Measurements from ENCODE around the gene TSC22D1. TPM values are rescaled to one million over a fixed set of nuclear protein-coding genes. Genes with fewer than 3 reads are reported as not detected.
A peak's percentile ranks its signal among the peaks of the same experiment; 100 is the strongest.

TSC22D1 gene
- total and polyA plus RNA-seq, 2 donors: 191 to 263 TPM

GRCh38 chr13:44425041-44425814 is 150.9 kb downstream of the TSC22D1 start:
- Histone ChIP-seq H3K4me1 (ENCODE audit: control insufficient read depth in 2 of 2, insufficient read depth in 2 of 2, low read length in 2 of 2) (peaks cover 6 to 25% of the 10 kb centered on the region in 2 donors), H3K27ac (ENCODE audit: low read depth in 1 of 2, low read length in 1 of 2) (no peak overlapping the region), H3K27me3 (ENCODE audit: control insufficient read depth in 2 of 2, insufficient read depth in 1 of 2, low read length in 1 of 2) (no peaks in the 10 kb centered on the region), H3K36me3 (ENCODE audit: control insufficient read depth in 2 of 2, insufficient read depth in 2 of 2, low read length in 1 of 2) (no peaks in the 10 kb centered on the region), H3K9me3 (ENCODE audit: control insufficient read depth in 2 of 2, insufficient read depth in 1 of 2, low read length in 1 of 2) (no peaks in the 10 kb centered on the region), H3K4me3 (ENCODE audit: low read length in 2 of 2) (no peak overlapping the region)
- DNase-seq (ENCODE audit: low read depth in 6 of 9, low spot score in 9 of 9): no peak
- WGBS: 68% methylated on average over 9 of the region's 9 CpGs

GRCh38 chr13:44423824-44424223 is 152.3 kb downstream of the TSC22D1 start:
- no peaks in the 10 kb centered on the region for H3K27me3 ChIP-seq (ENCODE audit: control insufficient read depth in 2 of 2, insufficient read depth in 1 of 2, low read length in 1 of 2)
- DNase-seq (ENCODE audit: low read depth in 6 of 9, low spot score in 9 of 9): no peak
- WGBS: 94% methylated on average over 5 of the region's 5 CpGs

GRCh38 chr13:44422755-44423643 is 153.1 kb downstream of the TSC22D1 start:
- H3K36me3 ChIP-seq (ENCODE audit: control insufficient read depth in 2 of 2, insufficient read depth in 2 of 2, low read length in 1 of 2): no peaks in the 10 kb centered on the region
- no peaks in the 10 kb centered on the region for H3K9me3 ChIP-seq (ENCODE audit: control insufficient read depth in 2 of 2, insufficient read depth in 1 of 2, low read length in 1 of 2)
- no peak overlapping the region for H3K4me3 ChIP-seq (ENCODE audit: low read length in 2 of 2)
- H3K27ac ChIP-seq (ENCODE audit: low read depth in 1 of 2, low read length in 1 of 2): peak overlapping the region in 1 of 2 donors; percentile 58
- no peaks in the 10 kb centered on the region for H3K27me3 ChIP-seq (ENCODE audit: control insufficient read depth in 2 of 2, insufficient read depth in 1 of 2, low read length in 1 of 2)
- 60% methylated on average over 15 of the region's 15 CpGs for WGBS
- peaks cover 7 to 26% of the 10 kb centered on the region in 2 donors for H3K4me1 ChIP-seq (ENCODE audit: control insufficient read depth in 2 of 2, insufficient read depth in 2 of 2, low read length in 2 of 2)
- peak in 1 of 9 donors; percentile 58 for DNase-seq (ENCODE audit: low read depth in 6 of 9, low spot score in 9 of 9)

More at GRCh38 chr13:44423824-44424223, 152.3 kb downstream of the TSC22D1 start:
- no peaks in the 10 kb centered on the region for H3K36me3 ChIP-seq (ENCODE audit: control insufficient read depth in 2 of 2, insufficient read depth in 2 of 2, low read length in 1 of 2)
- no peaks in the 10 kb centered on the region for H3K9me3 ChIP-seq (ENCODE audit: control insufficient read depth in 2 of 2, insufficient read depth in 1 of 2, low read length in 1 of 2)
- peaks cover 6 to 25% of the 10 kb centered on the region in 2 donors for H3K4me1 ChIP-seq (ENCODE audit: control insufficient read depth in 2 of 2, insufficient read depth in 2 of 2, low read length in 2 of 2)
- H3K4me3 ChIP-seq (ENCODE audit: low read length in 2 of 2): no peak overlapping the region
- no peak overlapping the region for H3K27ac ChIP-seq (ENCODE audit: low read depth in 1 of 2, low read length in 1 of 2)

GRCh38 chr13:44421853-44422525 is 154.1 kb downstream of the TSC22D1 start:
- H3K4me3 ChIP-seq (ENCODE audit: low read length in 2 of 2): no peak overlapping the region
- no peak overlapping the region for H3K27ac ChIP-seq (ENCODE audit: low read depth in 1 of 2, low read length in 1 of 2)
- DNase-seq (ENCODE audit: low read depth in 6 of 9, low spot score in 9 of 9): no peak
- no peaks in the 10 kb centered on the region for H3K9me3 ChIP-seq (ENCODE audit: control insufficient read depth in 2 of 2, insufficient read depth in 1 of 2, low read length in 1 of 2)
- H3K27me3 ChIP-seq (ENCODE audit: control insufficient read depth in 2 of 2, insufficient read depth in 1 of 2, low read length in 1 of 2): no peaks in the 10 kb centered on the region
- H3K36me3 ChIP-seq (ENCODE audit: control insufficient read depth in 2 of 2, insufficient read depth in 2 of 2, low read length in 1 of 2): no peaks in the 10 kb centered on the region
- 98% methylated on average over 2 of the region's 2 CpGs for WGBS
- peaks cover 8 to 31% of the 10 kb centered on the region in 2 donors for H3K4me1 ChIP-seq (ENCODE audit: control insufficient read depth in 2 of 2, insufficient read depth in 2 of 2, low read length in 2 of 2)

- Histone ChIP-seq H3K4me3 (ENCODE audit: low read length in 2 of 2) (no peak overlapping the region), H3K36me3 (ENCODE audit: control insufficient read depth in 2 of 2, insufficient read depth in 2 of 2, low read length in 1 of 2) (no peaks in the 10 kb centered on the region), H3K27ac (ENCODE audit: low read depth in 1 of 2, low read length in 1 of 2) (no peak overlapping the region), H3K27me3 (ENCODE audit: control insufficient read depth in 2 of 2, insufficient read depth in 1 of 2, low read length in 1 of 2) (no peaks in the 10 kb centered on the region), H3K4me1 (ENCODE audit: control insufficient read depth in 2 of 2, insufficient read depth in 2 of 2, low read length in 2 of 2) (peaks cover 11 to 35% of the 10 kb centered on the region in 2 donors), H3K9me3 (ENCODE audit: control insufficient read depth in 2 of 2, insufficient read depth in 1 of 2, low read length in 1 of 2) (peaks cover 0 to 4% of the 10 kb centered on the region in 2 donors)
- WGBS: 92% methylated on average over 15 of the region's 15 CpGs
- DNase-seq (ENCODE audit: low read depth in 6 of 9, low spot score in 9 of 9): no peak
These were observed 155.5 kb downstream of the TSC22D1 start for GRCh38 chr13:44420376-44421220.

- Histone ChIP-seq H3K9me3 (ENCODE audit: control insufficient read depth in 2 of 2, insufficient read depth in 1 of 2, low read length in 1 of 2) (peaks cover 0 to 4% of the 10 kb centered on the region in 2 donors), H3K36me3 (ENCODE audit: control insufficient read depth in 2 of 2, insufficient read depth in 2 of 2, low read length in 1 of 2) (no peaks in the 10 kb centered on the region), H3K27ac (ENCODE audit: low read depth in 1 of 2, low read length in 1 of 2) (no peak overlapping the region), H3K4me3 (ENCODE audit: low read length in 2 of 2) (no peak overlapping the region), H3K27me3 (ENCODE audit: control insufficient read depth in 2 of 2, insufficient read depth in 1 of 2, low read length in 1 of 2) (no peaks in the 10 kb centered on the region), H3K4me1 (ENCODE audit: control insufficient read depth in 2 of 2, insufficient read depth in 2 of 2, low read length in 2 of 2) (peaks cover 7 to 23% of the 10 kb centered on the region in 2 donors)
- no peak for DNase-seq (ENCODE audit: low read depth in 6 of 9, low spot score in 9 of 9)
- WGBS: 80% methylated on average over 7 of the region's 7 CpGs
These were observed 158.3 kb downstream of the TSC22D1 start for GRCh38 chr13:44417876-44418275.

- H3K36me3 ChIP-seq (ENCODE audit: control insufficient read depth in 2 of 2, insufficient read depth in 2 of 2, low read length in 1 of 2): no peaks in the 10 kb centered on the region
- H3K27me3 ChIP-seq (ENCODE audit: control insufficient read depth in 2 of 2, insufficient read depth in 1 of 2, low read length in 1 of 2): no peaks in the 10 kb centered on the region
- peaks cover 5 to 23% of the 10 kb centered on the region in 2 donors for H3K4me1 ChIP-seq (ENCODE audit: control insufficient read depth in 2 of 2, insufficient read depth in 2 of 2, low read length in 2 of 2)
- 96% methylated on average over 8 of the region's 8 CpGs for WGBS
- no peak for DNase-seq (ENCODE audit: low read depth in 6 of 9, low spot score in 9 of 9)
- no peak overlapping the region for H3K27ac ChIP-seq (ENCODE audit: low read depth in 1 of 2, low read length in 1 of 2)
- peaks cover 0 to 4% of the 10 kb centered on the region in 2 donors for H3K9me3 ChIP-seq (ENCODE audit: control insufficient read depth in 2 of 2, insufficient read depth in 1 of 2, low read length in 1 of 2)
- no peak overlapping the region for H3K4me3 ChIP-seq (ENCODE audit: low read length in 2 of 2)
These were observed 158.7 kb downstream of the TSC22D1 start for GRCh38 chr13:44417446-44417845.

GRCh38 chr13:44416744-44417143 is 159.4 kb downstream of the TSC22D1 start:
- H3K27me3 ChIP-seq (ENCODE audit: control insufficient read depth in 2 of 2, insufficient read depth in 1 of 2, low read length in 1 of 2): no peaks in the 10 kb centered on the region
- peaks cover 5 to 25% of the 10 kb centered on the region in 2 donors for H3K4me1 ChIP-seq (ENCODE audit: control insufficient read depth in 2 of 2, insufficient read depth in 2 of 2, low read length in 2 of 2)
- no peaks in the 10 kb centered on the region for H3K36me3 ChIP-seq (ENCODE audit: control insufficient read depth in 2 of 2, insufficient read depth in 2 of 2, low read length in 1 of 2)
- no peak overlapping the region for H3K27ac ChIP-seq (ENCODE audit: low read depth in 1 of 2, low read length in 1 of 2)
- H3K4me3 ChIP-seq (ENCODE audit: low read length in 2 of 2): no peak overlapping the region
- 98% methylated on average over 6 of the region's 6 CpGs for WGBS
- no peak for DNase-seq (ENCODE audit: low read depth in 6 of 9, low spot score in 9 of 9)
- peaks cover 0 to 4% of the 10 kb centered on the region in 2 donors for H3K9me3 ChIP-seq (ENCODE audit: control insufficient read depth in 2 of 2, insufficient read depth in 1 of 2, low read length in 1 of 2)
